ENCODE data around the gene MYOD1.

MYOD1 gene

DNA sequence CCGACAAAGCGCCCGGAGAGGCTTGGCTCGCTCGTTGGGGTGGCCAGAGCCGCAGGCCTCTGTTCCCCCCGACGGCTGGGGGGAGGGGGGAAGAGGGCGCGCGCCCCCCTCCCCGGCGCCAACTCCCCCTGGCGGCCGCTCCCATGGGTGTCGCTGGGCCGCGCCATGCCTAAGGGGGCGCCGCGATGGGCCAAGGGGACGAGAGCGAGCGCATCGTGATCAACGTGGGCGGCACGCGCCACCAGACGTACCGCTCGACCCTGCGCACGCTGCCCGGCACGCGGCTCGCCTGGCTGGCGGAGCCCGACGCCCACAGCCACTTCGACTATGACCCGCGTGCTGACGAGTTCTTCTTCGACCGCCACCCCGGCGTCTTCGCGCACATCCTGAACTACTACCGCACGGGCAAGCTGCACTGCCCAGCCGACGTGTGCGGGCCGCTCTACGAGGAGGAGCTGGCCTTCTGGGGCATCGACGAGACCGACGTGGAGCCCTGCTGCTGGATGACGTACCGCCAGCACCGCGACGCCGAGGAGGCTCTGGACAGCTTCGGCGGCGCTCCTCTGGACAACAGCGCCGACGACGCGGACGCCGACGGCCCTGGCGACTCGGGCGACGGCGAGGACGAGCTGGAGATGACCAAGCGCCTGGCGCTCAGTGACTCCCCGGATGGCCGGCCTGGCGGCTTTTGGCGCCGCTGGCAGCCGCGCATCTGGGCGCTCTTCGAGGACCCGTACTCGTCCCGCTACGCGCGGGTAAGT, 16.6 kb downstream of the MYOD1 start:
- DNase-seq: no peak

DNA sequence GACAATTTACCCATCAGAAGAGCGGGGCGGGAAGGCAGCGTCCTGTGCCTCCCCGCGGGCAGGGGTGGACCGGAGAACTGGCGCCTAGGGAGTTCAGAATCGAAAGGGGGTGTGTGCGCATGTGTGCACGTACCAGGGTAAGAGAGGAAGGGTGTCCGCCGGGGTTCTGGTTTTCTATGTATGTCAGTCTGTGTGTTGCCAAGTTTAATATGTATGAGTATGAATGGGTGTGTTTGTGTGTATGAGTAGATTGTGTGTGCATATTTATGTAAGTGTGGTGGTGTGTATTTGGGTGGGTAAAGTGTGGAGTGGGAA, 17.2 kb downstream of the MYOD1 start:
- DNase-seq: no peak

DNA sequence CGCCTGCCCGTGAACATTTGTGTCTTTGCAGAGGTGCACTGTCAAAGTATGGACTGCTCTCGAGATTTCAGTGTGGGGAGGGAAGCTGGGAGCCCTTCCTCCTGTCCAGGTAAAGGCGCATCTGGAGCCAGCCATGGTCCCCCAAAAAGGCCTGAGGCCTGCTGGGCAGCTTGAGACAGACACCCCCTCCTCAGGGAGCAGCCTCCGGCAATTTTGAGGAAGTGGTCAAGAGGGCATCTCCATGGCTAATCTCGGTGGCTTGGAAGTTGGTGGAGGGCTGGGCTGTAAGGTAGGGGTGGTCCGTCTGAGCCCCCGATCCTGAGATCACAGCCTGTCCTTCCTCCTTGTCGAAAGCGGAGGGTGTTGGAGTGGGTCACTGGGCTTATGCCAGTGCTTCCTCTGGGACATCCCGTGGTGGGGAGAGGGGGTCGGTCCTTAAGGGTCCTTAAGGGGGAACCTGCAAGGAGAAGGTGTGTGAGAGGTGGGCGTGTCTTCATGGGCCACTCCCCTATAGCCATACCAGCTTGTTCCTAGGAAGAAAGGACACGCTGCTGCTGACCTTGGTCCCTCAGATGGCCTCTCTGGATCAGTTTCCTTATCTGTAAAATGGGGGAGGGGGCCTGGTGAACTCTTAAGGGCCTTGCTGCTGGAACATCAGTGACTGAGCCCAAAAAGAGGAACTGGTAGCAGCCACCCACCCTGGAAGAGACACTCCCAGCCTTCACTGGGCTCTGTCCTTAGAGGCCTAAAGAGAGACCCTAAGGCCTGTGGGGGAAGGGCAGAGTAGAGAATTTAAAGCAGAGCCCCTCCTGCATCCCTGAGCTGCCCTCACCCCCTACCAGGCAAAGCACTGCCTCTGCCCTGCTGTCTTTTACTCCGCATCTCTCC, 17.8 kb downstream of the MYOD1 start:
- no peak for DNase-seq

DNA sequence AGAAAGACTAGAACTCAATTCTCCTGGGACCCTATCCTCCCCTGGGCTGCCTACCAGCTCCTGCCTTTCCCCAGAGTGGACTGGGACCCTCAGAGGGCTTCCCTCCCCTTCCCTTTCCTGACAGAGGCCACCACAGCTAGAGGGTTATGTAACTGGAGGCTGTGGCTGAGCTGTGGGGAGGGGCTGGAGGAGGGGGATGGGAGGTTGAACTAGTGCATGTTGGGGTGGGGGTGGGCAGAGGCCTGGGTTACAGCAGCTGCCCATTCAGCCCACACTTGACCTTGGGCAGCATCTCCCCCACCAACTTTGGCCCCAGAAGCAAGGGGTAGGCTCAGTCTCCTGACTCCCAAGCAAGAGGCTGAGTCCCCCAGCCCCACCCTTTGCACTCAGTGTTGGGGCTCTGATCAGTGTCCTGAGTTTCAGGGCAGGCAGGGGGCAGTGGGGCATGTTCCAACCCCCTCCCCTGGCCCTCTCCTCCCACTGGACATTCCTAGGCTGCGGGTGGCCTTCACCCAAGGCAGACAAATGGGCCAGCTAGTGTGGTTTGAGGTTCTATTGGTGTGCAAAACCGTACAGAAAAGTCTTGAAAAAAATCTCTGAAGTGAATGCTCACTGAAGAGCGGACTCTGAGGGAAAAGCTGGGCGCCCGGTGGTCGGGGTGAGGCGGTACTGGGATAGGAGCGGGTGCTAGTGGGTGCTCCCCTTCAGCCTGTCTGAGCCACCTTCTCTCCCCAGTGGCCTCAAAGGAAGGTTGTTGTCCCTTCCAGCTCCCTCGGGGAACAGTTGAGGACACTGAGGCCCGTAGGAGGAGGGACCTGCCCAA, 19.0 kb downstream of the MYOD1 start:
- no peak for DNase-seq

DNA sequence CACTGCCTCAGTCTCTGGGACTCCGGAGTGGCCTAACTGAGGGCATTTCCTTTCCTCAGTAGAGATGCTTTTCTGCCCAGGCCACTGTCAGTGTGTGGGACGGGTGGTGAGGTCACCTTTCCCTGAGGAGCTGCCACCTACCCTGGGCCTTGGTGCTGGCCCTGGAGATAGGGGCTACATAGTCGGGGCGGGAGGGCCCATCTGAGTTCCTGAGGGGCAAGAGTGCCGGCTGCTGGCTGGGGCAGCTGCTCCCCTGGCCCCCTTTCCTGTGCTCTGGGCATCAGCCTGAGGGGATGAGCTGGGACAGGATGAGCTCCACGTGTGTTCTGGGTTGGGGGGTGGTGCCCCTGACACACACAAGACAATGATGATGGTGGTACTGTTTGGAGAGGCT, 20.6 kb downstream of the MYOD1 start:
- DNase-seq: no peak

DNA sequence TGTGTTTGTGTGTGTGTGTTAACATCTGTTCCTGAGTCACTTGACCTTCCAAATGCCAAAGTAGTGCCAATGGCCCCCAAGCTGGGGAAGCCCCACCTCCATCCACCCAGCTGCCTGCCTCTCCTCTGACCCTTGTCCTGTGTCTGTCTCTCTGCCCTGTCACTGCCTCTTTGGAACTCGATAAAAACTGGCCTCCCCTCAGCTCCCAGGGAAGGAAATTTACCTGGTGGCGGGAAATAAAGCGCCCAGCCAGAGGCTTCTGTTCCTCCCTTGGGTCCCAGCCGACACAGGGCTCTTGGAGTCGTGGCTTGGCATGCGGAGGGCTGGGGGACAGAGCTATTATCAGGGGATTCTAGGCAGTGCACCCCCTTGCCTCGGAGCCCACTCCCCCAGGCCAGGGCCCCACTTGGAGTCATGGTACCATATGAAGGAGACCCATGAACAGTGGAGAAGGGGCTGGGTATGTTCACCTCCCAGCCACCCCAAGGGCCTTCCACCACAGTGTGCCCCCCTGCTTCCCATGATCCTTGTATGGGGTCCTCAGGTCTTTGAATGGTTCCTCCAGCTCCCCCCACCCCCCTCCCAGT, 21.4 kb downstream of the MYOD1 start:
- no peak for DNase-seq

DNA sequence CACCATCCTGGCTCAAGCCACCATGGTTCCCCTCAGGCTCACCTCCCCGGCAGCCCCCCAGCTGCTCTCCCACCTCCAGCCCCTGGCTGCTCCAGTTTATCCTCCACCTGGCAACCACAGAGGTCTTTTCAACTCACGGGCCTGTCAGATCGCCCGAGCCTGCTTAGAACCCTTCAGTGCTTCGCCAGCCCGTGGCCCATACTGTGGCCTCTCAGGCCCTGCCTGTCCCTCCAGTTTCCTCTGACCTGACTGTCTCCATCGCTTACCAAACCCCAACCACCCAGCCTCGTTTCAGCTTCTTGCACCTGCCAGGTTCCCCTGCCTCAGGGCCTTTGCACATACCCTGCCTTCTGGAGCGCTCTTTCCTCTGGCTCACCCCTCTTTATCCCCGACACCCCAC, 22.1 kb downstream of the MYOD1 start:
- no peak for DNase-seq

DNA sequence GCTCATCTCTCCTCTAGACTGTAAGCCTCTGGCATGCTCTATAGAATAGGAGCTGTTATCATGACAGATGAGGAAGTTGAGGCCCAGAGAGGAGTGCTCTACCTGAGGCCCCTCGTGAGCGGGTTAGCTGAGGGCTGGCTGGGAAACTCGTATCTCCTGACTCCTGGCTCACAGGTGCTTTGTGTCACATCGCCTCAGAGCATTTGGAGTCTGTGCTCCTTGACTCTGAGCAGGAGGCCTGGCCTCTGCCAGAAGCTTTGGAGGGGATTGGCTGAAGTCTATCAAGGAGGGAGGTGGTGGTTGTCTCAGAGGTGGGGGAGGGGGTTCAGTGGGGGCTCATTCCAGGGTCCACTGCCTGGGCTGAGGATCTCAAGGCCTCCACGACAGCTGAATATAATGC, 22.6 kb downstream of the MYOD1 start:
- DNase-seq: no peak

DNA sequence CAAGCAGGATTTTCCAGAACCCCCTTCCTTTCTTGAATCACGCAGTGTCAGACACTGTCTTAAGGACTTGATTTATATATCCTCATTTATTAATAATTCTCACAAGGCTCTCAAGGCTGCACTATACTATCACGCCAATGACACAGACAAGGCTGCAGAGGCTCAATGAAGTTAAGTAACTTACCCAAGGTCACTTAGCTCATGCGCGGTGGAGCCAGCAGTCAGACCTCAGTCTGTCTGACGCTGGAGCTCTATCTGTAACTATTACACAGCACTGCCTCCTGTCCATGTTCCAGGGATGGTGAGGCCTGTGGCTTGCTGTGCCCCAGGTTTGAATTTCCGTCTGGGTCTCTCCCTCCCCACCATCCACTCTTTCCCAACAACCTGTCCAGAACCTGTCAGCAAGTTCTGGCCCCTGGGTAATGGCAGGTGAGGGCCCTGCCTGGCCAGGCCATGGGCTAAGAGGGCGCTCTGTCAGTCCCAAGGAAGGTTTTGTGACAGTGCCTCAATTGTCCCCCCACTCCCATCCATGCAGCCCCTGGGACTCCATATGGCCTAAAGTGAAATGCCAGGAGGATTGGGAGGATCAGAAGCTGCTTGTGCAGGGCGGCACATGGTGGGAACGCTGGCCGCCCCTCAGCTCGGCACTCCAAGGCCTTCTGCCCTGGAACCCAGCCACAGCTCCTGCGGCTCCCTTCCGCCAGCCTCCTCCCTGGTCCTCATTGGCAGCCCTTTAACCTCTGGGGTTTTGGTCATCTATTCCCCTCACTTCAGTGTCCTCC, 23.8 kb downstream of the MYOD1 start:
- DNase-seq: no peak

DNA sequence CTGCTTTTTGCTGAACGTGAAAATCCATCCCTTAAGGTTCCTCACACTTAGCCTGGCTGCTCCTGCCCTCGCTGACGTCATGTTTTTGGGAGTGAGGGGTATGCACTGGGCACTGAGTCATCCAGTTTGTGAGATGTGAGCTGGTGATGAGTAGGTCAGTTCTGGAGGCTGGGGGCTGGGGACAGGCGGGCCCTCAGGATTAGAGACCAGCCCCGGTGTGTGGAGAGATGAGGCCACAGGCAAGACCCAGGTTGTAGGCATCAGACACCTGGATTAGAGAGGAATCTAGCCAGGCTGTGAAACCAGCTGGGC, 24.4 kb downstream of the MYOD1 start:
- DNase-seq: no peak

DNA sequence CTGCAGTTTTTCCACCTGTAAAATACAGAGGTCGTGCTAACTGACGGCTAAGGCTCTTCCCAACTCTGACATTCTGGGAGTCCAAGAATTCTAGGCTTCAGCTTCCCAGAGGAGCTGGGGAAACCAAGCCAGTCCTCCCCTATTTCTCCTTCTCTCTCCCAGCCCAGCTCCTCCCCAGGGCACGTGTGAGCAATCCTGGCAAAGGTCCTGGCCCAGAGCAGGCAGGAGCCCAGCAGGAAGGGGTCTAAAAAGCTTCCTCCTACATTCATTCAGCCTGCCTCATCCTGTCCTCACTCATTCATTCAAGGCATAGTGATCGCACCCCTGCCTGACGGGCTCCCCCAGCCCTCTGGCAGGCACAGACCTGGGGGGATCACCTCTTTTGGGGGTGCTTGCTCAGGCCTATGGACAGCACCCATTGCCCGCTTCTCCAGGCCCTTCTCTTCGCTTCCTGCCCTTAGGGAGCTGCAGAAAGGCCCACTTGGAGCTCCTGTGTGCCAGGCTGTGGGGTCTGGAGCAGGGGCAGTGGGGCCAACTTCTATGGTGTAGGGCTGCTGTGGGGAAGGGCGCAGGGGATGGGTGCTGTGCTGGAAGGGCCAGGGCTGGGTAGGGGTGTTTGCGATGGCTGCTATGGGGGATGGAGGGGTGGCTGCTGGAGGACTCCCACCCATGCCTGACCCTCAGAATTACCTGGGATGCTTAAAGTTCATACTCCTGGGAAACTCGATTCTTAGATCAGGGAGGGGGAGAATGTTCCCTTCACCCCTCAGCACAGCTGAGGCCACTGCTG, 25.0 kb downstream of the MYOD1 start:
- DNase-seq: no peak

DNA sequence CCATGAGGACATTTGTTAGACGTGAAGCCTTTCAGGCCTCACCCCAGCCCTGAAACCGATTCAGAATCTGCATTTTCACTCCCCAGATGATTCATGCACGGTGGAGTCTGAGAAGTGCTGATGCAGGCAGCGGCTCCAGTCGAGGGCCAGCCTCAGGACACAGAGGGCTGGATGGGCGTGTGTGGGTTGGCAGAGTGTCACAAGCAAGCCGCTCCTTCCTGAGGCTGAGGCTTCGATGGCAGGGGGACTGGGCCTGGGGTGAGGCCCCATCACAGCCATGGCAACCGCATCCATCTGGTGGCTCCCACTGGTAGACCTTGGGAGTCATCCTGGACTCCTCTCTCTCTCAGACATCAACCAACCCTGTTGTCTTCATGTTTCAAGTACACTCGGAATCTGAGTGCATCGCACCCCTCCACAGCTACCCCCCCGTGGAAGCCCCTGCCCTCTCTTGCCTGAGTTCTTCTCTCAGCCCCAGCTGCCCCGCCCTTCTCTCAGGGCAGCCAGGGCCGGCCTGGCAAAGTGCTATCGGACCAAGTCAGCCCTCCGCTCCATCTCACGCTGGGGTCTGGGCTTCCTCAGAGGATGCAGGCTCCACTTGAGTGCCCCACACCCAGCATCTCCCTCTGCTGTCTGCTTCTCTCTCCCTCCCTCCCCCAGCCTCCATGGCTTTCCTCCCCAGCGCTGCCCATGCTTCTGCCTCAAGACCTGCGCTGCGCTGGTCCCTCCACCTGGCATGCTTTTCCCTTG, 25.8 kb downstream of the MYOD1 start:
- DNase-seq: no peak

DNA sequence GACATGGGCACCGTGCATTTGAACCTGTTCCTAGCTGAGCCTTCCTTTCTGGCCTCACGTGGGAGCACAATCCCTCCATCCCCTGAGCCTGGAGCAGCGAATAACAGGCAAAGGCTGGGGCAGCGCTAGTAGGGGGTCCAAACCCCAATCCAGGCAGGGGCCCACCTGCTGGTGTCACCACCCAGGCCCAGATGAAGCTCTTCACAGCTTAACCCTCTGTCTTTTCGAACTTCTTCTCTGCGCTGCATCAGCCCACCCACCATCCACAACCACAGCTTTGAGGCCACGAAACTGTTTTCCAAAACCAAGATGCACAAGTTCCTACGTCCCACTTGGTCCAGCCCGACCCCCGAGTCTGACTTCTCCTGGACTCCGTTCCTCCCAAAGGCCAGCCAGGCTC, 26.7 kb downstream of the MYOD1 start:
- DNase-seq: no peak

DNA sequence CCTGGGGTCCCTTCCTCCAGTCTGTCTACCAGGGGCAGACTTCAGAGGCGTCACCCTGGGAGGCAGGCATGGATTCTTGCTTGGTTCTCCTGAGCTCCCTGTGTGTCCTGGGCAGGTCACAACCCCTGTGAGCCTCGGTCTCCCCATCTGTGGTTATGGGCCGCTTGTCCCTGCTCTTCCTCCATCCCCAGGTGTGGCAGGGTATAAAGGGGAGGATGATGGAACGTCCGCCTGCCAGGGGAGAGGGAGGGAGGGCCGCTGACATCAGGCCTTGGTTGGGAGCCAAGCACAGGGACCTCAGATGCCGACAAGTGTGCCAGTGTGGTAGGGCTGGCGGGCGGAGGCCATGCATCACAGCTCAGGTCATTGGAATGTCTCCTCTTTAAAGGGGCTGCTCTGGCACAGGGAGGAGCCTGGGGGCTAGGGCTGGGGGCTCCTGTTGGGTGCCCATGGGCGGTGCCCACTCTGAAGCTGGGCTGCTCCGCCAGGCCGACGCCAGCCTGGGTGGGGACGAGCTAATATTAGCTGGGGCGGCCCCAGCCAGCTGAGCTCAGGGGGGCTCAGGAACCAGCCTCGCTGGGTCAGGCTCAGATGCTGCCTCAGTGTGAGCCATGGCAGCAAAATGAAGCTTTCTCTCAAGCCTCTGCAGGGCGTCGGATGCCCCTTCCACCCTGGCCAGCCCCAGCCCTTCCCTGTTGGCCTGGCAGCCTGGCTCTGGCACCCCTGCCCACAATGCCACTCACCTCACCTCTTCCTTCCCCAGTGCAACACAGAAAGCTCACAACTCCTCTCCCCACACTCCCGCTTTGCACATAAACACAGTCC, 28.0 kb downstream of the MYOD1 start:
- DNase-seq: no peak

DNA sequence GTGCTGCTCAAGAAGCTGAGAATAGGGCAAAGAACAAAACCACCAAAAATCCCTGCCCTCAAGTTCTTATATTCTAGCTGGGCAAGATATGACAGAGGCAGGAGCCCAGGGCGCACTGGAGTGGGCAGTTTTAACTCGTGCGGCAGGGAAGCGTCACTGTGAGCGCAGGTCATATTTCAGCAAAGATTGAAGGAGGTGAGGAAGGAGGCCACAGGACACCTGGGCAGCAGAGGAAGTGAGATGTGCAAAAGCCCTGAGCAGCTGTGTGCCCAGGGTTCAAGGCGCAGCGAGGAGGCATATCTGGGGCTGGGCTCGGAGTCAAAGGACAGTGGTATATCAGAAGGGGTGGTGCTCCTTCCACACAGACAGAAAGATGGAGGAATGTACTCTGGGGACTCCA, 28.7 kb downstream of the MYOD1 start:
- no peak for DNase-seq

DNA sequence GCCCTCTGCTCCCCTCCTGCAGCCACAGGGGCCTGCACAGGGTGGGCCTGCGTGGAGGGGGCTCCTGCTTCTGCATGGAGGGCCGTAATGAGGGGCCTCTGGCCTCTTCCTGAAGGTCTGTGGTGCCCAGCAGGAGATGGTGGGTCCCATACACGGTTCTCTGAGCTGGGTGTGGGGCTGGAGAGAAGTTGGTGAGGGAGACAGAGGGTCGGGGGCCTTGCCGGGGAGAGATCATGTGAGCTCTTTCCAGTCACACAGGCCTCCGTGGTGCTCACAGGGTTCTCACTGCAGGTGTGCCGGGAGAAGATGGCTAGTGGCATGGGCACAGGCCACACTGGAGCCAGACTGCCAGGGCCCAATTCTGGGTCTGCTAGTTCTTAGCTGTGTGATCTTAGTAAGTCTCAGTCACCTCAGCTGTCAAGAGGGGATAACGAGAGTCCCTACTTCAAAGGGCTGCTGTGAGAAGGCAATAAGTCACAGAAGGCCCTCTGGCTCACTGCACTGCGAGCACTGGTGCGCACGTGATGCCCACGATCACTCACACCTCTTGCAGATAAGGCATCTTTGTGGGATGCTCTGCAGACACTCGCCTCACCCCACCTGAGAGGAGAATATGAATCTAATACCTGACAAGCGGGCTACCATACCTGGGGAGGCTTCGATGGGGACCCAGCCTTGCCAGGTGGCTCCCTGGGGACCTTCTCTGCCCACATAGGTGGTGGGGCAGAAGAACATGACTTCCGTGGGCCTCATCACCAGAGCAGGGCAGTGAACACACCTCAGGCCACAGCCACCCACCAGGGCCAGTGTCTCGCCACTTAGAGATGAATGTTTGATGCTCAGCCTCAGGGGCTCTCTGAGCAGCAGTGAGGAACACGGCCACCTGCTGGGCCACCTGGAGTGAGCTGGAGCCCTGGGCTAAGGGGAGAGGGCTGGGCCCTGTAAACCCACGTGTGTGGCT, 29.7 kb downstream of the MYOD1 start:
- DNase-seq: no peak

DNA sequence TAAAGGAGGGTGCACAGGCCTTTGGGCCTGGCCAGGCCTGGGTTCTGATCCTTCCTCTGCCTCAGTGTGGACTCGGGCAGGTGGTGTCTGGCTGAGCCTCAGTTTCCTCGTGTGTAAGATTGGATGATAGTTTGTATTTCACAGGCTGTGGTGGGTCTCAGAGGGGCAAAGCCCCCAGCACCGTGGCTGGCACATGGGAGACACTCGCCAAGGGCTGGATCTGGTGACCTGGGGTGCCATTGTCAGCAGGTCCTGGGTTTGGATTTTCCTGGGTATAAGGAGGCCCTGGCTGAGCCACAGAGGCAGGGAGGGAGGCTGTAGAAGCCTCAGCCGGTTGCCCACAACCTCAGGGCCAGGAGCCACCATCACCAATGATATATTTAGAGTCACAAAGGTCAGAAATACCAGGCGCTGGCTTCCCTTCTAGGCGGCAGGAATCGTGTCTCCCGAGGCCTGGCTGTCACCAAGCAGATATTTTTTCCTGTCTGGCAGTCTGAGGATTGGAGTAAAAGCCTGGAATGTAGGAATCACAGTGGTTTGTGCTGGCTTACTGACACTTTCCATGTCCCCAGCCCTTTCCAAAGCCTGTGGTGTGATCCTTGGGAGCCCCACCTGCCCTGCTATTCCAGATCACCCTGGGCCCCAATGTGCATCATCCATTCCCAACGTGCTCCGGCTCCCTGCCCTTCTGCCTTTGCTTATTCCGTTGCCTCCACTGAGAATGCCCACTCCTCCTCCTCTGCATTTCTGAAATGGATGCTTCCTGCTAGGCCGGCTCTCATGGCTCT, 30.8 kb downstream of the MYOD1 start:
- DNase-seq: no peak

DNA sequence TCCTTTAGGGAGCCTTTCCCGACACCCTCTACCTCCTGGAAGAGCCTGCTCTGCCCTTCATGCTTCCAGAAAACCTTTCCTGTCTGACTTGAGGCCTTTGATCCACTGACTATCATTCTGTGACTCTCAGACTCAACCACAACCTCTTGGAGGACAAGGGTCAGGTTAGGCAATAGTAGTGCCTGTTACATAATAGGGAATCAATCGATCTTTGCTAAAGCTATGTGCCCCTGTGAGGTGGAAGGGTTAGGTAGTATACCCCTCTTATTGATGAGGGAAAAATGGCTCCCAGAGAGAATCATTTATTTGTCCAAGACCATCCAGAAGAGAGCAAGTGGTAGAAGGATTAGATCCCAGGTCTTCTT, 31.4 kb downstream of the MYOD1 start:
- DNase-seq: no peak
